Measurements from ENCODE around the gene MIER3. TPM values are rescaled to one million over a fixed set of nuclear protein-coding genes. Genes with fewer than 3 reads are reported as not detected.

Gene MIER3
- total and polyA plus RNA-seq, 2 of the 13 experiments (the other 11 are each of a cell fraction or from before 2014, with no cell fraction given) = 14.6 to 38.8 TPM

DNA sequence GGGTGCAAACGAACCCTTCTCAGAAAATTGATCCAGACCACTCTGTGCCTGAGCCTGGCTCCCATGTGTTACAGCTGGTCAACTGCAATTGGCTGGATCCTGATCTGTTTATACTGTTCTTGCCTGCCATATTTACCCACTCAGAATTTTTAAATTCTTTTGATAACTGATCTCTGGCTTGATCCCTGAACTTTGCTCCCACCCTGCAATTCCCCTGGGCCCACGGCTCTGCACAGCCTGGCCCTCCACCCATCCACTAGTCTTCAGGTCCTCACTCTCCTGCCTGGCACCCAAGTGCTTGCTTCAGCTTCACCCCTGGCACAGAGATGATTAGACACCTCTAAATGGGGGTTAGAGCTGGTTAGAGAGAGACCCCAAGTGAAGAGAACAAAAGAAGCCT, 25.9 kb upstream of the MIER3 start (continued):
- no peak for TF ChIP-seq CCDC6 (CRISPR knock-in tag; IDR thresholded peaks at IDR 0.05)
- TF ChIP-seq ZFP36L1 (CRISPR knock-in tag; IDR thresholded peaks at IDR 0.05) = no peak
- TF ChIP-seq MAFK (conservative IDR thresholded peaks at IDR 0.05 in 1 of 2, IDR thresholded peaks at IDR 0.05 in 1 of 2; ENCODE audit: low read length in 2 of 2) = no peak
- TF ChIP-seq KMT2B (CRISPR knock-in tag; IDR thresholded peaks at IDR 0.05) = no peak
- TF ChIP-seq HNF4A (CRISPR knock-in tag; IDR thresholded peaks at IDR 0.05) = 0 out of 2 replicates have a peak, but pooled peaks have one; percentile 40
- TF ChIP-seq ARID5B (CRISPR knock-in tag; IDR thresholded peaks at IDR 0.05) = peak; percentile 19; the same call in 1 of the 2 replicates

- H3K27ac ChIP-seq (ENCODE audit: extremely low read length, insufficient read depth, low read length) = no peak overlapping the region
- ChIA-PET POLR2A (no interaction called here), CTCF (ENCODE audit: low intra/inter-chr PET ratio, low total read pairs) (no interaction called here)
- no peaks in the 10 kb centered on the region for H3K9me3 ChIP-seq (ENCODE audit: low read length)
- in situ Hi-C loops (cut with HindIII; ENCODE audit: extremely low pct_ligation_motif_present, low pct_unique_long_range_greater_than_20kb) = no loop called here
- H3K9ac ChIP-seq (ENCODE audit: insufficient read depth, low read depth, low read length) = no peak overlapping the region
- no peak overlapping the region for H3K4me3 ChIP-seq (replicated peaks in 1 of 3; ENCODE audit: insufficient read depth in 1 of 3, low read depth in 2 of 3, low read length in 3 of 3)
- H3K4me1 ChIP-seq (ENCODE audit: insufficient read depth, low read length) = peaks cover 31% of the 10 kb centered on the region
- H3K79me2 ChIP-seq (ENCODE audit: insufficient read depth, low read length) = no peaks in the 10 kb centered on the region
- WGBS (ENCODE audit: low lambda C conversion rate) = 60% methylated on average over 3 of the region's 3 CpGs
- H3K36me3 ChIP-seq (replicated peaks in 1 of 2; ENCODE audit: control insufficient read depth in 1 of 2, insufficient read depth in 2 of 2, low read length in 2 of 2) = no peaks in the 10 kb centered on the region
- no TSS peak for BruUV-seq (replicated peaks)
- DNase-seq (ENCODE audit: low spot score) (no peak), ATAC-seq (no peak), FAIRE-seq (no peak)
- H3K27me3 ChIP-seq (ENCODE audit: control insufficient read depth in 1 of 2, insufficient read depth in 2 of 2, low read length in 2 of 2) = peaks cover 0 to 26% of the 10 kb centered on the region in 2 experiments; a peak in 4 of 5 replicates
- H4K20me1 ChIP-seq (ENCODE audit: insufficient read depth, low read length) = no peaks in the 10 kb centered on the region
- no peak overlapping the region for H2AFZ ChIP-seq (ENCODE audit: low read length)
- no peak for TF ChIP-seq ATM (IDR thresholded peaks at IDR 0.05; ENCODE audit: borderline replicate concordance)
- no peak for TF ChIP-seq CREB1 (IDR thresholded peaks at IDR 0.05)
- TF ChIP-seq CREB1 (CRISPR knock-in tag; IDR thresholded peaks at IDR 0.05) = no peak
- TF ChIP-seq STAT5B (CRISPR knock-in tag; IDR thresholded peaks at IDR 0.05) = no peak
- intact Hi-C loops (cut with micrococcal nuclease; ENCODE audit: unreplicated experiment) = no loop called here
- H3K4me2 ChIP-seq (ENCODE audit: low read depth, low read length) = no peak overlapping the region
These were observed 25.1 kb upstream of the MIER3 start for GRCh38 chr5:56977021-56977420.
